Stimulated activated CD8-positive, alpha-beta memory T cell treated with anti-CD3 and anti-CD28 coated beads, Interleukin-15, amount 100 ng/mL, for 24 hours (primary cell): Measurements from ENCODE around the gene FLG2.
"Not testable (repeated sequence)": the region's sequence is repeated elsewhere in the genome, so short reads cannot be mapped to it uniquely, and the experiment has no call there.

Experiments used
- DNase-seq: peaks from one replicate; pipeline ENCODE4 v3.0.0-alpha.2; 2020; ENCODE audit warnings: low read depth

FLG2 gene

DNA sequence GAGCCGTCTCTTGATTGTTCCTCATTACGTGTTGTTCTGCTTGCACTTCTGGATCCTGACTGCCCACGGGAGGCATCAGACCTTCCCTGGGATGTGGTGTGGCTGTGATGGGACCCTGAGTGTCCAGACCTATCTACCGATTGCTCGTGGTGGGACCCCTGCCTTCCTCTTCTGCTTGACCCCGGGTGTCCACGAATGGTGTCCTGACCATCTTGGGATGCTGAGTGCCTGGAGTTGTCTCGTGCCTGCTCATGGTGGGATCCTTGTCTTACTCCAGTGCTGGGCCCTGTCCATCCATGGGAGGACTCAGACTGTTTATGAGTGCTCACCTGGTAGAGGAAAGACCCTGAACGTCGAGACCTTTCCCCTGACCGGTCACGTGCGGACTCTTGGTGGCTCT, 47.6 kb downstream of the FLG2 start:
- not testable (repeated sequence) for DNase-seq

DNA sequence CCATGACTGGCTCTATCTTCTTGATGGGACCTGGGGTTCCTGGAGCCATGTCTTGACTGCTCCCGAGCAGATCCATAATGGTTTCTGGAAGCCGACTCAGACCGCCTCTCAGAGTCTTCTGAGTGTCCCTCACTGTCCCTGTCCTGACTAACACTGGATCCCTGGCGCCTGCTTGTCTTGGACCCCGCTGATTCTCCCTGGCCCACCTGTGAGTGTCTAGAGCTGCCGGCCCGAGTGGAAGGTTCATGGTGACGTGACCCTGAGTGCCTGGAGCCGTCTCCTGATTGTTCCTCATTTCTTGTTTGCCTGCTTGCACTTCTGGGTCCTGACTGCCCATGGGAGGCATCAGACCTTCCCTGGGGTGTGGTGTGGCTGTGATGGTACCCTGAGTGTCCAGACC, 49.9 kb downstream of the FLG2 start:
- DNase-seq, result no peak

DNA sequence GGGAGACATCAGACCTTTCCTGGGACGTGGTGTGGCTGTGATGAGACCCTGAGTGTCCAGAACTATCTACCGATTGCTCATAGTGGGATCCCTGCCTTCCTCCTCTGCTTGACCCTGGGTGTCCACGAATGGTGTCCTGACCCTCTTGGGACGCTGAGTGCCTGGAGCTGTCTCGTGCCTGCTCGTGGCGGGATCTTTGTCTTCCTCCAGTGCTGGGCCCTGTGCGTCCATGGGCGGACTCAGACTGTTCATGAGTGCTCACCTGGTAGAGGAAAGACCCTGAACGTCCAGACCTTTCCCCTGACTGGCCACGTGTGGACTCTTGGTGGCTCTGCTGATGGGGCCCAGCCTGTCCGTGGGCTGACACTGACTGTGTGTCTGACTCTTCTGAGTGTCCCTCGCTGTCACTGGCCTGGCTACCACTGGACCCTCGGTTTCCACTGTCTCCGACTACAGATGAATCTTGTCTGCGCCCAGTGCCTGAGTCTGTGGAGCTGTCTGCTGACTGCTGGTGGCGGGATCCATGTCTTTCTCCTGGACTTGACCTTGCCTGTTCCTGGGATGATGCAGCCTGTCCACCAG, 50.4 kb downstream of the FLG2 start:
- not testable (repeated sequence) for DNase-seq

DNA sequence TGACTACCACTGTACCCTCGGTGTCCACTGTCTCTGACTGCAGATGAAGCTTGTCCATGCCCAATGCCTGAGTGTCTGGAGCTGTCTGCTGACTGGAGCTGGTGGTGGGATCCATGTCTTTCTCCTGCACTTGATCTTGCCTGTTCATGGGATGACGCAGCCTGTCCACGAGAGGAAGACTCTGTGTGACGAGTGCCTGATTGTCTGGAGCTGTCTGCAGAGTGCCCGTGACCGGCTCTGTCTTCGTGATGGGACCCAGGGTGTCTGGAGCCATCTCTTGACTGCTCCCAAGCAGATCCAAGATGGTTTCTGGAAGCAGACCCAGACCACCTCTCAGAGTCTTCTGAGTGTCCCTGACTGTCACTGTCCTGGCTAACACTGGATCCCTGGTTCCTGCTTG, 51.0 kb downstream of the FLG2 start:
- DNase-seq, result not testable (repeated sequence)

DNA sequence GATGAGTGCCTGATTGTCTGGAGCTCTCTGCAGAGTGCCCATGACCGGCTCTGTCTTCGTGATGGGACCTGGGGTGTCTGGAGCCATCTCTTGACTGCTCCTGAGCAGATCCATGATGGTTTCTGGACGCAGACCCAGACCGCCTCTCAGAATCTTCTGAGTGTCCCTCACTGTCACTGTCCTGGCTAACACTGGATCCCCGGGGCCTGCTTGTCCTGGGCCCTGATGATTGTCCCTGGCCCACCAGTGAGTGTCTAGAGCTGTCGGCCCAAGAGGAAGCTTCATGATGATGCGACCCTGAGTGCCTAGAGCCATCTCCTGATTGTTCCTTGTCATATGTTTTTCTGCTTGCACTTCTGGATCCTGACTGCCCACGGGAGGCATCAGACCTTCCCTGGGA, 51.8 kb downstream of the FLG2 start:
- DNase-seq, result not testable (repeated sequence)

DNA sequence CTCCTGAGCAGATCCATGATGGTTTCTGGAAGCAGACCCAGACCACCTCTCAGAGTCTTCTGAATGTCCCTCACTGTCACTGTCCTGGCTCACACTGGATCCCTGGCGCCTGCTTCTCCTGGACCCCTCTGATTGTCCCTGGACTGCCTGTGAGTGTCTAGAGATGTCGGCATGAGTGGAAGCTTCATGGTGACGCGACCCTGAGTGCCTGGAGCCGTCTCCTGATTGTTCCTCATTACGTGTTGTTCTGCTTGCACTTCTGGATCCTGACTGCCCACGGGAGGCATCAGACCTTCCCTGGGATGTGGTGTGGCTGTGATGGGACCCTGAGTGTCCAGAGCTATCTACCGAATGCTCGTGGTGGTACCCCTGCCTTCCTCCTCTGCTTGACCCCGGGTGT, 53.7 kb downstream of the FLG2 start:
- DNase-seq, result not testable (repeated sequence)

DNA sequence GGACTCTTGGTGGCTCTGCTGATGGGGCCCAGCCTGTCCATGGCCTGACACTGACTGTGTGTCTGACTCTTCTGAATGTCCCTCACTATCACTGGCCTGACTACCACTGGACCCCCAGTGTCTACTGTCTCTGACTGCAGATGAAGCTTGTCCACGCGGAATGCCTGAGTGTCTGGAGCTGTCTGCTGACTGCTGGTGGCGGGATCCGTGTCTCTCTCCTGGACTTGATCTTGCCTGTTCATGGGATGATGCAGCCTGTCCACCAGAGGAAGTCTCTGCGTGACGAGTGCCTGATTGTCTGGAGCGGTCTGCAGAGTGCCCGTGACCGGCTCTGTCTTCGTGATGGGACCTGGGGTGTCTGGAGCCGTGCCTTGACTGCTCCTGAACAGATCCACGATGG, 55.0 kb downstream of the FLG2 start:
- not testable (repeated sequence) for DNase-seq

DNA sequence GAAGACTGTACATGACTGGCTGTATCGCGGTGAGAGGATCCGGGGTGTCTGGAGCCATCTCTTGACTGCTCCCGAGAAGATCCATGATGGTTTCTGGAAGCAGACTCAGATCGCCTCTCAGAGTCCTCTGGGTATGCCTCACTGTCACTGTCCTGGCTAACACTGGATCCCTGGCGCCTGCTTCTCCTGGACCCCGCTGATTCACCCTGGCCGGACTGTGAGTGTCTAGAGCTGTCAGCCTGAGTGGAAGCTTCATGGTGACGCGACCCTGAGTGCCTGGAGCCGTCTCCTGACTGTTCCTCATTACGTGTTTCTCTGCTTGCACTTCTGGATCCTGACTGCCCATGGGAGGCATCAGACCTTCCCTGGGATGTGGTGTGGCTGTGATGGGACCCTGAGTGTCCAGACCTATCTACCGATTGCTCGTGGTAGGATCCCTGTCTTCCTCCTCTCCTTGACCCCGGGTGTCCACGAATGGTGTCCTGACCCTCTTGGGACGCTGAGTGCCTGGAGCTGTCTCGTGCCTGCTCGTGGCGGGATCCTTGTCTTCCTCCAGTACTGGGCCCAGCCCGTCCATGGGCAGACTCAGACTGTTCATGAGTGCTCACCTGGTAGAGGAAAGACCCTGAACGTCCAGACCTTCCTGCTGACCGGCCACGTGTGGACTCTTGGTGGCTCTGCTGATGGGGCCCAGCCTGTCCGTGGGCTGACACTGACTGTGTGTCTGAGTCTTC, 56.5 kb downstream of the FLG2 start:
- not testable (repeated sequence) for DNase-seq
